Breast epithelium (tissue), 4 donors: ENCODE results near the gene TECR. TPM values are rescaled to one million over a fixed set of nuclear protein-coding genes. Genes with fewer than 3 reads are reported as not detected.
"Not testable (repeated sequence)": the region's sequence is repeated elsewhere in the genome, so short reads cannot be mapped to it uniquely, and the experiment has no call there.

ENCODE experiments used
- DNase-seq, 2 donors: peaks; one replicate each; pipeline ENCODE4 v3.0.0-alpha.2; 2019; ENCODE audit warnings: low spot score in 2 of 2
- H3K27ac ChIP-seq, 2 donors: fragments of 200-600 bp; sonication (generic) in 1 of 2; one replicate each; pipeline ENCODE4 v1.5.1; 2016 to 2019; ENCODE audit warnings: mild to moderate bottlenecking in 1 of 2
- H3K27me3 ChIP-seq, 2 donors: fragments of 200-600 bp; sonication (generic) in 1 of 2; one replicate each; pipeline versions ENCODE4 v1.5.1 to v1.6.0; 2017 to 2019; ENCODE audit warnings: control low read depth in 1 of 2, mild to moderate bottlenecking in 1 of 2
- H3K36me3 ChIP-seq: fragments of 200-600 bp; one replicate; pipeline ENCODE4 v1.5.1; 2019
- H3K4me1 ChIP-seq, 2 donors: fragments of 200-600 bp; sonication (generic); one replicate each; pipeline ENCODE4 v1.5.1; 2016 to 2019; ENCODE audit warnings: control low read depth in 1 of 2
- H3K4me3 ChIP-seq, 3 donors: fragments of 200-600 bp; sonication (generic); 1 replicate in 2 of 3; 2 replicates in 1 of 3; pipeline ENCODE4 v1.5.1; 2016 to 2019; ENCODE audit warnings: mild to moderate bottlenecking in 3 of 3, moderate library complexity in 2 of 3
- H3K9me3 ChIP-seq, 2 donors: fragments of 200-600 bp; sonication (generic) in 1 of 2; one replicate each; pipeline ENCODE4 v1.5.1; 2016 to 2019; ENCODE audit warnings: control low read depth in 1 of 2
- CTCF ChIP-seq, 3 donors: fragments of 450-650 bp; IDR thresholded peaks; one replicate each; pipeline ENCODE4 v1.5.1; 2016 to 2017; ENCODE audit warnings: antibody characterized with exemption in 3 of 3, mild to moderate bottlenecking in 3 of 3, moderate library complexity in 3 of 3
- POLR2A ChIP-seq: fragments of 450-650 bp; IDR thresholded peaks from one replicate; pipeline ENCODE4 v1.6.1; 2016; ENCODE audit warnings: antibody characterized with exemption, mild to moderate bottlenecking, moderate library complexity
- POLR2AphosphoS5 ChIP-seq, 3 donors: sonication (generic); formaldehyde crosslinking; IDR thresholded peaks; one replicate each; pipeline ENCODE4 v1.6.1; 2017; ENCODE audit warnings: antibody characterized with exemption in 3 of 3
- intact Hi-C: fragments of 100-400 bp; cut with DNase I; formaldehyde crosslinking; loops from one replicate; pipeline ENCODE4 v1.15.1; 2023; ENCODE audit warnings: low total_unique reads
- total RNA-seq, 3 donors: library from RNA; depleted of rRNA; stranded (reverse); fragments of >200 nt; gene quantifications; one replicate each; pipeline ENCODE4 v1.1.0, GENCODE V29; 2016

TECR gene
- total RNA-seq, 3 donors from 2014 or later = 36.1 to 66.9 (median 43.4) TPM

- Histone ChIP-seq H3K4me3 (peak overlapping the region; percentile 77 to 90 (median 80)), H3K4me1 (peaks cover 0 to 9% of the 10 kb centered on the region in 2 donors), H3K9me3 (no peaks in the 10 kb centered on the region), H3K27ac (no peak overlapping the region), H3K36me3 (no peaks in the 10 kb centered on the region), H3K27me3 (no peaks in the 10 kb centered on the region)
- intact Hi-C loops = no loop called here
- no peak for DNase-seq
- TF ChIP-seq POLR2A = no peak
- TF ChIP-seq POLR2AphosphoS5 (IDR thresholded peaks at IDR 0.05) = no peak
- no peak for TF ChIP-seq CTCF (IDR thresholded peaks at IDR 0.05)
Observed at GRCh38 chr19:14530506-14530905, 1.1 kb downstream of the TECR start.

GRCh38 chr19:14533450-14533849, 4.1 kb downstream of the TECR start:
- Histone ChIP-seq H3K27me3 (no peaks in the 10 kb centered on the region), H3K4me3 (no peak overlapping the region), H3K9me3 (no peaks in the 10 kb centered on the region), H3K27ac (peak overlapping the region in 1 of 2 donors; percentile 24), H3K4me1 (peaks cover 0 to 9% of the 10 kb centered on the region in 2 donors), H3K36me3 (no peaks in the 10 kb centered on the region)
- no peak for DNase-seq
- TF ChIP-seq POLR2AphosphoS5 (IDR thresholded peaks at IDR 0.05) (no peak), POLR2A (no peak), CTCF (IDR thresholded peaks at IDR 0.05) (no peak)
- intact Hi-C loops = no loop called here

- Histone ChIP-seq H3K4me3 (peak overlapping the region in 2 of 3 donors; percentile 27 to 33), H3K27ac (peak overlapping the region; percentile 55 to 68)
- intact Hi-C loops = no loop called here
Observed at GRCh38 chr19:14536926-14537692, 7.7 kb downstream of the TECR start.

GRCh38 chr19:14540741-14541525, 11.5 kb downstream of the TECR start:
- intact Hi-C loops = no loop called here
- Histone ChIP-seq H3K4me3 (no peak overlapping the region), H3K4me1 (peaks cover 5 to 9% of the 10 kb centered on the region in 2 donors), H3K9me3 (no peaks in the 10 kb centered on the region), H3K36me3 (no peaks in the 10 kb centered on the region), H3K27me3 (no peaks in the 10 kb centered on the region), H3K27ac (peak overlapping the region in 1 of 2 donors; percentile 10)
- no peak for TF ChIP-seq POLR2A
- no peak for TF ChIP-seq CTCF (IDR thresholded peaks at IDR 0.05)
- TF ChIP-seq POLR2AphosphoS5 (IDR thresholded peaks at IDR 0.05) = no peak
- no peak for DNase-seq

More at GRCh38 chr19:14536926-14537692, 7.7 kb downstream of the TECR start:
- TF ChIP-seq POLR2AphosphoS5 (IDR thresholded peaks at IDR 0.05) (no peak), CTCF (IDR thresholded peaks at IDR 0.05) (no peak), POLR2A (no peak)
- Histone ChIP-seq H3K36me3 (no peaks in the 10 kb centered on the region), H3K4me1 (no peaks in the 10 kb centered on the region), H3K9me3 (no peaks in the 10 kb centered on the region), H3K27me3 (no peaks in the 10 kb centered on the region)
- peak; percentile 66 to 78 for DNase-seq

GRCh38 chr19:14541979-14542378, 12.6 kb downstream of the TECR start:
- H3K27me3 ChIP-seq, H3K4me3 ChIP-seq, H3K4me1 ChIP-seq, intact Hi-C loops, H3K36me3 ChIP-seq, H3K9me3 ChIP-seq, DNase-seq, H3K27ac ChIP-seq: not testable (repeated sequence)
